Coronary artery (tissue), 2 donors: ENCODE measurements around the gene RIF1.

Source experiments
- DNase-seq: peaks from one replicate; pipeline ENCODE4 v3.0.0-alpha.2; 2017; ENCODE audit warnings: low spot score
- H3K27ac ChIP-seq, 2 donors: fragments of 200-600 bp; sonication (generic); one replicate each; pipeline ENCODE4 v1.5.1; 2016 to 2019
- H3K4me3 ChIP-seq: fragments of 200-600 bp; sonication (generic); 2 replicates; pipeline ENCODE4 v1.5.1; 2016; ENCODE audit warnings: mild to moderate bottlenecking, moderate library complexity
- CTCF ChIP-seq: fragments of 200-600 bp; sonication (generic); IDR thresholded peaks from one replicate; pipeline ENCODE4 v1.5.1; 2019; ENCODE audit warnings: antibody characterized with exemption

The RIF1 gene

GRCh38 chr2:151522556-151522955, 112.9 kb downstream of the RIF1 start:
- TF ChIP-seq CTCF, result no peak
- Histone ChIP-seq H3K4me3 (no peak overlapping the region), H3K27ac (no peak overlapping the region)
- no peak for DNase-seq

DNA sequence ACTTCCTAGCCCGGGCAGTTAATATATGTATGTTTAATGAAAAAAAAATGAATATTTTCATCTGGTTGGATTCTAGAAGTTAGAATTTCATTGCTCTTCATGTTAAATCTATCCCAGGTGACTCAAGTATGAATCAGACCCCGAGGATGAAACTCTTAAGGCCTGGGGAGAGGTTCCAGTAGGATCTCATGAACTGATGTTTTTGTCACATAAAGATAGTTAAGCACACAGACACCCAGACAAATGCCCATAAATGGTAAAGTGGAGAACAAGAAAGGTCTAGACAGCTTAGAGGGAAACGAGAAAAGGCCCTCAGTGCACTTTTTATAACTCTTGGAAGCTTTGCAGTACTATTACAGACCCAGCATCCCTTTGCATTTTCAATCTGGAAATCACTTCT, 114.1 kb downstream of the RIF1 start:
- no peak for DNase-seq
- TF ChIP-seq CTCF, result no peak
- H3K4me3 ChIP-seq, result no peak overlapping the region
- H3K27ac ChIP-seq, result no peak overlapping the region

DNA sequence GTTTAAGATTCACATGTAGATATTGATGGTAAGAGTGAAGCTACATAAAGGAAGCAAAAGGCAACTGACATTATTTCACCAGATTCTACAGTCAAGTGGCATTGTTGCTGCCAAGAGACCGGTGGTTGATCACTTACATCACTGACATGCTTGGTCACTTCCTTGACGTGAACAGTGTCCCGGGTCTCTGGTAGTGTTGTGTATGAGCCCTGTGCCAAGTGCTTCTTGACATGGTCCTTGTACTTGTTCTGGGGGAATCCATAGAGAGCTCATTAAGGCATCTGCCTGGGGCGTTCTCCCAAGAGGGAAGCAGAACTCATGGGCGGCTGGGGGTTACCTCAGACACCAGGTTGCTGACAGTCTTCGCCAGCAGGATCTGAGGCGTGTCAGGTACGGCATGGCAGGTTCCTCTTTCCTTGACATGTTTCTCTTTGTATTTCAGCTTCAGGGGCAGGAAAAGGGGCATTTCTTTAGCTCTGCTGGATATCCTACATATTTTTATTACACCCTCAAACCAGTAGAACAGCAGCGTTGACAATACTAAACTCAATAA, 116.2 kb downstream of the RIF1 start:
- H3K4me3 ChIP-seq, result no peak overlapping the region
- TF ChIP-seq CTCF, result no peak
- no peak for DNase-seq
- no peak overlapping the region for H3K27ac ChIP-seq

GRCh38 chr2:151526572-151527090, 116.9 kb downstream of the RIF1 start:
- TF ChIP-seq CTCF, result no peak
- Histone ChIP-seq H3K27ac (no peak overlapping the region), H3K4me3 (no peak overlapping the region)
- no peak for DNase-seq
